ENCODE data around the gene NPAS3.

Gene NPAS3

DNA sequence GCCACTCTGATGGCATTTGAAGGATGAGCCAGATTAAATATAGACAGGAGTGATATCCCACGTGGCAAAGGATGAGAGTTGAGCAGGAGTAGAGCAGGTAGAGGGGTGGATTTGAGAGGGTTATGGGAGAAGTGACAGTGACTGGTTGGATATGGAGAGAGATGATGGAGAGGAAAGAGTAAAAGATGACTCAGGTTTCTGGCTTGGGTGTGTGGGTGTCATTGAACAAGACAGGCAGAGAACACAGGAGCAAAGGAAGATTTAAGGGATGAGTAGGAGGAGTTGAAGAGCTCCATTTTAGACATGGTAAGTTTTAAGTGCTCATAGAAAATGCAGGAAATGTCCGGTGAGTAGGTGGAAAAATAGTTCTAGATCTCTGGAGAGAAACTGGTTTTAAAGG is 875.3 kb downstream of the NPAS3 start:
- no peak for FAIRE-seq

DNA sequence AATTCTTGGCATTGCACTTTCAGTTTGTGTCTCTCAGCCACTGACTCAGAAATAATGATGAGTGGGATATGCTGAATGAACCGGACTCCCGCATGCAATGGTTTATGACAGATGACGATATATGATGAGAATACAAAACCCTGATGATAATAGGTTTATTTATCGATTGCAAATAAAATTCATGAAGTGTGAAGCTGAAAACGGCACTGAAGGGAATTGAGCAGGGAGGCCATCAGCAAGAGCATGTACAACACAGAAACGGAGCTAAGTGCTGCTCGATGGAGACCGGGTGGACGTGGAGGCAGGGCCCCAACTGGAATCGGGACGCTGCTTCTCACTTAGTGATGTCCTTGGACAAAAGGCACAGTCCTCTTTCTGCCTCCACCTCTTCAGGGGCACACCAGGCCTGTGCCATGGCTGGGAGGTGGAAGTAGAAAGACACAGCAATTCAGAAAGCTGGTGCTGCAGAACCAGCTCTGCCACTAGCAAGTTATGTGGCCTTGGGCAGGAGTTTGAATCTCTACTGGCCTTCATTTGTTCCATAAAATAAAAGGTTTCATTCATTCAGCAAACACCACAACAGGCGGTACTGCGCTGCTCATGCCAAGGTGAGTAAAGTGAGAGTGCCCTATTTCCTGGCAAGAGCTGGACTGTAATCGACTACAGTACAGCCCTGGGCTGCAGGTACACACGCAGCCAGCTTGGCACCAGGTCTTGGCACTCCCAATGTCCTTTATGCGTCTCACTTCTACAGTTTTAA is 895.2 kb downstream of the NPAS3 start:
- no peak for FAIRE-seq

DNA sequence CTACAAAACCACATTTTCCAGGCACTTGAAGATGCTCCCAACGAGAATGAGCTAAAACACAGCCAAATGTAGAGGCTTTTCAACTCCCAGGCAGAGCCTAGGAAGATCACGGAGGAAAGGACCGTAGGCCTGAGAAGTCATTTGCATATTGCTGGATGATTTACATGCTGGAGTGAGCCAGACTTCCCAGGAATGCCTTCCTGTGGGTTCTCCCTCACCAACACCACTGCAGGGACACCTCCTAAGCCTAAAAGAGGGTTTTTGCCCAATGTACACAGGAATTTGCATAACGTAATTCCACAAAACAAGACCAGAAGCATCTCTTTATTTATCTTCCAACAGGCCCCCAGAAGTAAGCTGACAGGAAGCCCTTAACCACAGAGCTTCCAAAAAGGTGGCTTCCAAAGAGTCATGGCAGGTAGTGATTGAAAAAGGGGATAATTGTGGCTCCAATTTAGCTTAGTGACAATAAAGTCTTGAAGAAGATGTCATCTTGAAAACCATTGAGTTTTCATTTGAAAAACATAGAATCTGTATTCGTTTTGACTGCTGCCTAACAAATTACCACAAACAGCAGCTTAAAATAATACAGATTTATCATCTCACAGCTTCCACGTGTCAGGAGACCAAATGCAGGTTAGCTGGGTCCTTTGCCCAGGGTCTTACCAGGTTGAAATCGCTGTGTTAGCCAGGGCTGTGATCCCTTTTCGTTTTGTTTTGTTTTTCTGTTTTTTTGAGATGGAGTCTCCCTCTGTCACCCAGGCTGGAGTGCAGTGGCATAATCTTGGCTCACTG is 896.0 kb downstream of the NPAS3 start:
- FAIRE-seq: no peak

DNA sequence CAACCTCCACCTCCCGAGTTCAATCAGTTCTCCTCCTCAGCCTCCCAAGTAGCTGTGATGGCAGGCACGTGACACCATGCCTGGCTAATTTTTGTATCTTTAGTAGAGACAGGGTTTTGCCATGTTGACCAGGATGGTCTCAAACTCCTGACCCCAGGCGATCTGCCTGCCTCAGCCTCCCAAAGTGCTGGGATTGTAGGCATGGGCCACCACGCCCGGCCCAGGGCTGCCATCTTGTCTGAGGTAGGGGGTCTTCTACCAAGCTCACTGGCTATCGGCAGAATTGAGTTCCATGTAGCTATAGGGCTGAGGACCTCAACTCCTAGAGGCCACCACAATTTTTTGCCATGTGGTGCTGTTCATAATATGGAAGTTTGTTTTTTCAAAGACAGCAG is 896.6 kb downstream of the NPAS3 start:
- FAIRE-seq: no peak

DNA sequence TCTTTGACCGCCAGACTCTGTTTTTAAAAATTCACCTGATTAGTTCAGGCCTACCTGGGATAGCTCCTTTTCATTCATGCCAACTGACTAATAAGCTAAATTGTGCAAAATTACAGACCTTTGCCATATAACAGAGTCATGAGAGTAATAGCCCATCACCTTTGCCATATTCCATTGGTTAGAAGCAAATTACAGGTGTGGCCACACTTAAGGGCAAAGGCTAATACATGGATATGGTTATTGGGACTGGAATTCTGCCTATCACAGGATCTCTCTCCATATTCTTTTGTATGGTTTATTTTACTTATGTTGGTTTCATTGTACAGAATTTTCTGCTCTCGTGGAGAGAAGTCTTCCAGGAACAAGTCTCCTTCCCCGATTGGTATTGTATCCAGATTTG is 897.0 kb downstream of the NPAS3 start:
- FAIRE-seq: no peak

- FAIRE-seq: no peak
These were observed 897.7 kb downstream of the NPAS3 start for GRCh38 chr14:33836203-33836899.

- no peak for FAIRE-seq
These were observed 898.4 kb downstream of the NPAS3 start for GRCh38 chr14:33836900-33837577.

- FAIRE-seq: no peak
These were observed 899.4 kb downstream of the NPAS3 start for GRCh38 chr14:33837943-33838683.

DNA sequence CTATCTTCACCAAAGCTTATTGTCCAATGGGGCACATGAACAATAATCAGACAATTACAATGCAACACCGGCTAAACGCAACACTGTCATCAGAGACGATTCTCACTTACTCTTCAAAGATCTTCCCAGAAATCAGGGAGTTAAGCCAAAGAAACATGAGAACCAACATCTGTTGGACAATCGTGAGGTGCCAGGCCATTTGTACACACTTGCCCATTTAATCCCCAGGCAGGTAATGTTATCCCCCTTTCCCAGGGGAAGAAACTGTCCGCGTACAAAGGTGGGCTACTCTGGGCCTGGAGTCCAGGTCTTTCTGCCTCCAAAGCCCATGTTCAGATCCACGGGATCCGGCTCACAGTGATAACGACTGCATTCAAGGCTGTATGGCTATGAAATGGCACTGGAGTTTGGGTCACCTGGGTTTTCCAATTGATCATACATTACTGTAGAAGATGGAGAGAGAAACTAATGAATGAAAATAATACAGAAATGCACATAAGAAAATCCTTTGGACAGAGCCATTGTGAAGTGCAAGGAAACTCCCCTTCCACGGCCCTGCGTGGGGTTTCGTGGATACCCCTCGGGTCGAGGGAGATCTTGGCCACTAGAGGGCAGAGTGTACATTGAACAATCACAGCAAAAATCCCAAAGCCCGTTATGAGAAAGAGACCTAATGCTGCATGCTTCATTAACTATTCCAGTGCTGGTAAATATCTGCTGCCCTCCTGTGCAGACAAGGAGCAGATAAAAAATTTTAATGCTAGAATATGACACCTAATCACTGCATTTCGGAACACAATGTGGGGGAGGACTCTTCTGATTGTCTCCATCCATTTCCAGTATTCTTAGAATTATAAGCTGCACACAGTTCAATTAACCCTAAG is 900.8 kb downstream of the NPAS3 start:
- FAIRE-seq: no peak

DNA sequence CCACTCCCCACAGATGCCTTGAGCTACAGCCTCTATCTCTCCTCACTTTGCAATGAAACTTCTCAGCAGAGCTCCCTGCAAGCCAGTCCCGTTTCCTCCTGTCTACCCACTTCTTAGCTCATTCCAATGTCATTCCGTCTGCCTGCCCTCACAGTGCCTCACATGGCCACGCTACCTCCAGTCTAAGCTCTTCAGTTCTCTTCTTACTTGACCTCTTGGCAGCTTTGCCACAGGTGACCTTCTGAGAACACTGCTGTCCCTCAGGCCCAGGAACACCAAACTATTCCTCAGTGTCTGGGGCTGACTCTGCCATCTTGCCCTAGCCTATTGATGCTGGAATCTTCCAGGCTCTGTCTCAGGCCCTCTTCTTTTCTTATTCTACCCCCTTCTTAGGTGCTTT is 902.1 kb downstream of the NPAS3 start:
- no peak for FAIRE-seq

GRCh38 chr14:33842299-33842698 is 903.6 kb downstream of the NPAS3 start:
- no peak for FAIRE-seq

DNA sequence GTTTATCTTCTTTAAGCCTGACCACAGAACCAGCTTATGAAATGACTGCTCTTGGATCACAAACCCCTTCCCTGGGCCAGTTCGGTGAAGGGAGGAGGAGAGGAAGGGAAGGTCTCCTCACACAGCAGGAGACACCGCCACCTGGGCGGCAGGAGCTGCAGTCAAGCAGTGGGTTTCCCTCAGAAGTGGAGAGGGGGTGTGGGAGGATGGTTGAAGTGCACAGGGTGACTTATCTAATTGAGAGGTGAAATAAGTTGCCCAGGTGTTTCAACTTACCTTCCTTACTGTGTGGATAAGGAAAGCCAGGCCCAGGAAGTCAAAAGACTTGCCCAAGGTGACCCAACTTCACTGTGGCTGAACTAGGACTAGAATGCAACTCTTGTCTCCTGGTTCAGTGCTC is 905.4 kb downstream of the NPAS3 start:
- no peak for FAIRE-seq

GRCh38 chr14:33846100-33846824 is 907.6 kb downstream of the NPAS3 start:
- no peak for FAIRE-seq

DNA sequence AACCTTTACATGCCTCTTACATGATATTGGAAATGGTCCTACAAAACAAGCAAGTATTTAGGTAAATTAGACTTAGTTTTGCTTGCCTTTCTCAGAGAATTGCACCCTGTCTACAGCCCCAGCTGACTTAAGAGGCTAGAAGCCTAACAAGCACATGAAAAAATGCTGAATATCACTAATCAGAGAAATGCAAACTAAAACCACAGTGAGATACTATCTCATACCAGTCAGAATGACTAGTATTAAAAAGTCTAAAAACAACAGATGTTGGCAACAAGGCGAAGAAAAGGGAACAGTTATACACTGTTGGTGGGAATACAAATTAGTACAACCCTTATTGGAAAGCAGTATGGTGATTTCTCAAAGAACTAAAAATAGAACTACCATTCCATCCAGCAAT is 908.4 kb downstream of the NPAS3 start:
- FAIRE-seq: no peak

GRCh38 chr14:33848009-33848408 is 909.3 kb downstream of the NPAS3 start:
- FAIRE-seq: no peak

- FAIRE-seq: no peak
These were observed 910.2 kb downstream of the NPAS3 start for GRCh38 chr14:33848706-33849454.

GRCh38 chr14:33849455-33849801 is 910.7 kb downstream of the NPAS3 start:
- FAIRE-seq: no peak

- no peak for FAIRE-seq
These were observed 912.1 kb downstream of the NPAS3 start for GRCh38 chr14:33850826-33851225.

DNA sequence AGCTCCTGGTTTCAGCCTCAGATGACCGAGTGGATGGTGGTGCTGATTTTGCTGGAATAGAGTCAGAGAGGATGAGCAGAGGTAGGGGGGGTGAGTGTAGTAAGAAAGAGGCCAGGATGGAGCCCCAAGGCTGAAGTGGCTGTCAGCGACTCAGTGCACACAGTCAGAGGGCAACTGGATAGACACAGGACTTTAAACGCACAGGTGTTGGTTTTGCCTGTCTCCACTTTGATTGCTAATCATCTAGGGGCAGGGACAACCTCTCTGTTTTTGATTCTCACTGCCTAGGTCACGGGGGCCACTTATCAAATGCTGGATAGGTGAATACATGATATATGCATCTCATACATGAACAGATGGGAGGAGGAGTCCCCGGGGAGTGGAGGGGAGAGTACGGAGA is 912.7 kb downstream of the NPAS3 start:
- no peak for FAIRE-seq

GRCh38 chr14:33851931-33852330 is 913.3 kb downstream of the NPAS3 start:
- FAIRE-seq: no peak

Data from G401.6 (cell line).